PC-3 (cell line): ENCODE measurements around the gene ZNRF1. TPM values are rescaled to one million over a fixed set of nuclear protein-coding genes. Genes with fewer than 3 reads are reported as not detected.

Source experiments
- ATAC-seq: fragments of 200-7000 bp; cut with Tn5 transposase; 2 replicates; pipeline ENCODE4 v1.9.1; 2020; ENCODE audit warnings: mild to moderate bottlenecking, moderate library complexity
- BruUV-seq: library from RNA; stranded (reverse); fragments of 400-500 nt; replicated peaks from 2 replicates; lab custom pipeline; 2021; lab: Mats Ljungman, UMichigan
- CTCF ChIA-PET: fragments of 300-600 bp; sonication (Branson Sonifier 250); formaldehyde crosslinking; loops from one replicate; lab custom pipeline; 2022; ENCODE audit warnings: antibody characterized with exemption; lab: Charles Lee
- POLR2A ChIA-PET: fragments of 300-600 bp; sonication (Branson Sonifier 250); formaldehyde crosslinking; loops from one replicate; lab custom pipeline; 2022; ENCODE audit warnings: antibody characterized with exemption; ENCODE audit not compliant: unreplicated experiment; lab: Charles Lee
- DNase-seq: peaks from one replicate; pipeline ENCODE4 v3.0.0-alpha.2; 2015
- H2AFZ ChIP-seq: fragments of 300-600 bp; sonication (generic); 2 replicates; pipeline ENCODE4 v1.6.0; 2016; ENCODE audit warnings: antibody characterized with exemption, low read length
- H3F3A ChIP-seq: fragments of 300-600 bp; sonication (generic); one replicate; pipeline ENCODE4 v1.6.0; 2017; ENCODE audit warnings: antibody characterized with exemption, low read length, control low read depth, mild to moderate bottlenecking; ENCODE audit not compliant: unreplicated experiment
- H3K27ac ChIP-seq: fragments of 300-600 bp; sonication (generic); 2 replicates; pipeline ENCODE4 v1.5.1; 2016; ENCODE audit warnings: mild to moderate bottlenecking, low read length
- H3K27me3 ChIP-seq: fragments of 300-600 bp; sonication (generic); 2 replicates; pipeline ENCODE4 v1.6.1; 2016; ENCODE audit warnings: low read length, mixed read lengths
- H3K36me3 ChIP-seq: fragments of 300-600 bp; sonication (generic); 2 replicates; pipeline ENCODE4 v1.6.1; 2016; ENCODE audit warnings: low read depth, mixed run types, low read length, mixed read lengths
- H3K4me1 ChIP-seq: fragments of 300-600 bp; sonication (generic); 2 replicates; pipeline ENCODE4 v1.5.1; 2016; ENCODE audit warnings: low read length; ENCODE audit not compliant: insufficient read depth
- H3K4me2 ChIP-seq: fragments of 300-600 bp; sonication (generic); 2 replicates; pipeline ENCODE4 v1.6.0; 2016; ENCODE audit warnings: low read length
- H3K4me3 ChIP-seq: fragments of 300-600 bp; sonication (generic); 2 replicates; pipeline ENCODE4 v1.5.1; 2016; ENCODE audit warnings: mild to moderate bottlenecking, low read length, mixed read lengths
- H3K79me2 ChIP-seq: fragments of 300-600 bp; sonication (generic); 2 replicates; pipeline ENCODE4 v1.6.1; 2017; ENCODE audit warnings: low read length, mixed read lengths
- H3K9ac ChIP-seq: fragments of 300-600 bp; sonication (generic); 2 replicates; pipeline ENCODE4 v1.6.0; 2016; ENCODE audit warnings: mild to moderate bottlenecking, low read length
- H3K9me2 ChIP-seq: fragments of 300-600 bp; sonication (generic); replicated peaks from 2 replicates; pipeline ENCODE4 v1.6.1; 2016; ENCODE audit warnings: mixed run types, low read length, mixed read lengths
- H3K9me3 ChIP-seq: fragments of 300-600 bp; sonication (generic); 2 replicates; pipeline ENCODE4 v1.6.1; 2016; ENCODE audit warnings: low read length, mixed read lengths
- H4K20me1 ChIP-seq: fragments of 300-600 bp; sonication (generic); 2 replicates; pipeline ENCODE4 v1.6.1; 2016; ENCODE audit warnings: low read length, mixed read lengths
- CTCF ChIP-seq: fragments of 300-600 bp; sonication (generic); conservative IDR thresholded peaks from 2 replicates; pipeline ENCODE4 v1.5.1; 2017; ENCODE audit warnings: antibody characterized with exemption, low read depth, mild to moderate bottlenecking, low read length
- EZH2 ChIP-seq: fragments of 300-600 bp; sonication (generic); IDR thresholded peaks from one replicate; pipeline ENCODE4 v1.6.1; 2017; ENCODE audit warnings: antibody characterized with exemption, mild to moderate bottlenecking, low read length; ENCODE audit not compliant: unreplicated experiment
- EZH2phosphoT487 ChIP-seq: fragments of 300-600 bp; sonication (generic); IDR thresholded peaks from 2 replicates; pipeline ENCODE4 v1.6.1; 2018; ENCODE audit warnings: mild to moderate bottlenecking, antibody characterized with exemption, low read length, borderline replicate concordance
- intact Hi-C: fragments of 100-400 bp; cut with micrococcal nuclease; formaldehyde crosslinking; loops from 2 replicates; pipeline ENCODE4 v1.9.0; 2023
- total RNA-seq: library from RNA; depleted of rRNA; stranded (reverse); fragments of >200 nt; gene quantifications from 2 replicates; pipeline ENCODE4 v1.2.3, GENCODE V29; 2014

The ZNRF1 gene
- total RNA-seq, 1 experiment from 2014 or later, result 60.4 TPM

GRCh38 chr16:74973304-74973703 lies 25.5 kb upstream of the ZNRF1 start:
- no peaks in the 10 kb centered on the region for H3K9me2 ChIP-seq
- no peaks in the 10 kb centered on the region for H3K79me2 ChIP-seq
- CTCF ChIA-PET, result no interaction called here
- no peaks in the 10 kb centered on the region for H3K9me3 ChIP-seq
- no peak for DNase-seq
- no TSS peak for BruUV-seq
- intact Hi-C loops, result no loop called here
- H3K9ac ChIP-seq, result no peak overlapping the region
- no peaks in the 10 kb centered on the region for H3K4me1 ChIP-seq
- no peak overlapping the region for H3K4me2 ChIP-seq
- no peaks in the 10 kb centered on the region for H3F3A ChIP-seq
- TF ChIP-seq EZH2phosphoT487 (no peak), CTCF (no peak), EZH2 (no peak)
- no peaks in the 10 kb centered on the region for H4K20me1 ChIP-seq
- H3K36me3 ChIP-seq, result no peaks in the 10 kb centered on the region; the same call in none of the 2 replicates
- no peaks in the 10 kb centered on the region for H3K27me3 ChIP-seq
- no peak overlapping the region for H2AFZ ChIP-seq
- no peak overlapping the region for H3K27ac ChIP-seq
- no peak overlapping the region for H3K4me3 ChIP-seq
- no peak for ATAC-seq
- POLR2A ChIA-PET, result no interaction called here

- Histone ChIP-seq H3K79me2 (no peaks in the 10 kb centered on the region), H3F3A (no peaks in the 10 kb centered on the region), H2AFZ (no peak overlapping the region), H3K9me3 (no peaks in the 10 kb centered on the region), H3K36me3 (no peaks in the 10 kb centered on the region; the same call in none of the 2 replicates), H3K4me1 (no peaks in the 10 kb centered on the region), H3K27ac (no peak overlapping the region), H3K4me2 (no peak overlapping the region), H3K4me3 (no peak overlapping the region), H3K9ac (no peak overlapping the region), H3K27me3 (no peaks in the 10 kb centered on the region), H4K20me1 (no peaks in the 10 kb centered on the region), H3K9me2 (no peaks in the 10 kb centered on the region)
- POLR2A ChIA-PET, result no interaction called here
- no TSS peak for BruUV-seq
- CTCF ChIA-PET, result no interaction called here
- ATAC-seq (no peak), DNase-seq (no peak)
- TF ChIP-seq CTCF (no peak), EZH2phosphoT487 (no peak), EZH2 (no peak)
- intact Hi-C loops, result no loop called here
Observed at GRCh38 chr16:74975591-74975990, 23.2 kb upstream of the ZNRF1 start.

GRCh38 chr16:74982256-74982655 lies 16.6 kb upstream of the ZNRF1 start:
- intact Hi-C loops, result no loop called here
- CTCF ChIA-PET, result no interaction called here
- ATAC-seq (no peak), DNase-seq (no peak)
- H3K27me3 ChIP-seq, result no peaks in the 10 kb centered on the region
- H3K4me2 ChIP-seq, result 0 out of 2 replicates have a peak overlapping the region, but pooled peaks have one; percentile 28
- H3K4me3 ChIP-seq, result no peak overlapping the region
- H3K9me3 ChIP-seq, result no peaks in the 10 kb centered on the region
- H3K36me3 ChIP-seq, result no peaks in the 10 kb centered on the region; the same call in 1 of the 2 replicates
- TF ChIP-seq EZH2phosphoT487 (no peak), EZH2 (no peak), CTCF (no peak)
- H3K9ac ChIP-seq, result no peak overlapping the region
- no peak overlapping the region for H3K27ac ChIP-seq
- H3K4me1 ChIP-seq, result no peaks in the 10 kb centered on the region
- no TSS peak for BruUV-seq
- POLR2A ChIA-PET, result interaction anchor here (0.7 kb wide), 1 partner anchor 238 kb away, joined by 4 read pairs; no protein-coding TSS in a partner anchor
- H3F3A ChIP-seq, result no peaks in the 10 kb centered on the region
- peaks cover 26% of the 10 kb centered on the region for H3K79me2 ChIP-seq
- no peaks in the 10 kb centered on the region for H4K20me1 ChIP-seq
- H3K9me2 ChIP-seq, result no peaks in the 10 kb centered on the region
- no peak overlapping the region for H2AFZ ChIP-seq
